NCI-H510A (cell line): ENCODE data around the gene APOBEC3A.
"Not testable (repeated sequence)": the region's sequence is repeated elsewhere in the genome, so short reads cannot be mapped to it uniquely, and the experiment has no call there.

Source experiments
- DNase-seq: peaks from one replicate; lab custom pipeline; 2025; lab: John Stamatoyannopoulos, UW

APOBEC3A gene

DNA sequence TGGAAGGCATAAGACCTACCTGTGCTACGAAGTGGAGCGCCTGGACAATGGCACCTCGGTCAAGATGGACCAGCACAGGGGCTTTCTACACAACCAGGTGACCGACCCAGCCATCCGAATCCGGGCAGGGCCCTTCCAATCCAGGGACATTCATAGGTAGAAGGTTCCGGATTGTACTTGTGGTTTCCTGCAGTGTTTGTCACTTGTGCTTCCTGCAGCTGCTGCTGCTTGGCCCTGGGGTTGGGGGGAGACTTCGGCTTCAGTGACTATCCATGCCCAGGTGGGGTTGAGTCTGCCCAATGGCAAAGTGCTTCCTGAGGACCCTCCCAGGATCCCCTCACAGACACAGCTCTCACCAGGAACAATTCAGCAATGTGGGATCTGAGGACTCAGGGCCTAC, 2.2 kb downstream of the APOBEC3A start:
- no peak for DNase-seq

DNA sequence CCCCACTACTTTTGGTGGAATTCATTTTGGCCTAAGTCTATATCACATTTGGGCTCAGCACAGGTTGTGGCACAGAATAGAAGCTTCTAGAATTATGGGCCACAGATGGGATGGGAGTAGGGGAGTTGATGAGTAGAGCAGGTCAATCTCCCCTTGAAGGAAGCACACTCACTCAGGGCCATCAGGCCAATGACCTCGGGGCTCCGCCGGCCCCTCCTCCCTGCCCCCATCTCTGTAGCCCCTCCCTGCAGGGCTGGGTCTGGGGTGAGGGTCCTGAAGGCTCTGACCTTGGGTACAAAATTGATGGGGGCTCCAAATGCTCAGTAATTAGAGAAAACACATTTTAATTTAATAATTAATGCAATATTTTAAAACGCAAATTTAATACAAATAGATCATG, 3.3 kb downstream of the APOBEC3A start:
- not testable (repeated sequence) for DNase-seq

DNA sequence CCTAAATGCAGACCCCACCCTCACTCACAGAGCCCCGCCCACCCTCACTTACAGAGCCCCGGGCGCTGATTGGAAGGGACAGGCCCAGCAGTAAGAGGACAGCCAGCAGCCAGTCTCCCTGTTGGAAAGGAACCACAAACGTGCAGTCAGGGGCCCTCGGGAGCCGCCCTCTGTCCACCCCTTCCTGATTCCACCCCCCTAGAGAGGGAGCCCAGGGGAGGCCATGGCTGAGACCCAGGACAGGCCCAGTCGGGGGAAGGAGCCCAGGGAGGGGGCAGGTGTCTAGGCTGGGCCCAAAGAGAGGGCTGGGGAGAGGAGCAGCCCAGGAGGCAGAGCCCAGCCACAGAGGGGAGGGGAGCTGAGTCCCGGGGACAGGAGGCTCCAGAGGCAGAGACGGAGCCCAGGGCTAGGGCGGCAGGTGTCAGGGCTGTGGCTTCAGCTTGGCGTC, 5.9 kb downstream of the APOBEC3A start:
- DNase-seq, result peak; percentile 36

DNA sequence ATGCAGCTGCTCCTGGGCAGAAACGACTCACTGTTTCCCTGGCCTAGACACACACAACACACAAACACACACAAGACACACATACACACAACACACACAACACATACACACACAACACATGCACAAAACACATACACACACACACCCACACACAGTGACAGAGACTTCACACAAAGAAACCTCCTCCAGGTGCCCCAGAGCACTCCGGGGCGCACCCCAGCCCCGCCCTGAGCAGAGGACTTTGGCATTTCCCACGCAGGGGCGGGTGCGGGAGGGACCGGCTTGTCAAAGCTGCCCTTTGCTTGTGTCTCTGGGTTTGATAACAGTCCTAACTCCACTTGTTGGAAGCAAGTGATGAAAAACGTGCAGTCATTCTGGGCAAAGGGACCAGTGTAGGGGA, 6.5 kb downstream of the APOBEC3A start:
- DNase-seq, result no peak

DNA sequence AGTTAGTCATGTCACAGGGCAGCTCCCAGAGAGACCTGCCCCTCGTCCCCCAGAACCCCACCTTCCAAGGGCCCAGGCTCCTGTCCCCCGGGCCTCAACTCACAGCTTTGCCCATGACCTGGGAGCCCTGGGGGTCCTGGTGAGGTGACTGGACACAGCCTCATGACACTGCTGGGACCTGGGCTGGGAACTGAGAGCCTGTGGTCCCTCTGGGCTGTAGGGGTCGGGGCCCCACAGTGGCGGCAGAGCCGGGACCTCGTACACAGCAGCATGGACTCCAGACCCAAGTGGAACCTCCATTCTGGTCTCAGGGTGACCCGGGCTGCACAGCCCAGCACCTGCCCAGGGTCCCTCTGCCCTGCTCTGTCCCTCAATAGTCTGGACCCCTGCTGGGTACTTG, 6.9 kb downstream of the APOBEC3A start:
- DNase-seq, result no peak

DNA sequence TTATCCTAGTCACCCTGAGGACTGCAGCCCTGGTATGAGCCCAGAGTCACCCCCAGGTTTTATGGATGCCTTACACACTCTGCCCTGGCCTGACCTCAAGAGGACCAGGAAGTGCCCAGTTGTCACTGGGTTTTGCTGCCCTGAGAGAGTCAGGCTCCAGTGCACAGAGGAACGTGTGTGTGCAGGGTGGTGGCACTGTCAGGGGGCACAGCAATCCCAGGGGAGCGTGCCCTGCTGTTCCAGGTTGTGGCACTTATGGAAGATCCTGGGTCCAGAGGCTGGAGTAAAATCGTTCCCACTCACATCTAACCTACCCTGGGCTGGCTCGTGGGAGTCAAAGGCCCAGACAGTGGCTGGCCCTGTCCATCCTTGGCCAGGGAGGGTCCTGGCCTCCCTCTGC, 7.6 kb downstream of the APOBEC3A start:
- no peak for DNase-seq

DNA sequence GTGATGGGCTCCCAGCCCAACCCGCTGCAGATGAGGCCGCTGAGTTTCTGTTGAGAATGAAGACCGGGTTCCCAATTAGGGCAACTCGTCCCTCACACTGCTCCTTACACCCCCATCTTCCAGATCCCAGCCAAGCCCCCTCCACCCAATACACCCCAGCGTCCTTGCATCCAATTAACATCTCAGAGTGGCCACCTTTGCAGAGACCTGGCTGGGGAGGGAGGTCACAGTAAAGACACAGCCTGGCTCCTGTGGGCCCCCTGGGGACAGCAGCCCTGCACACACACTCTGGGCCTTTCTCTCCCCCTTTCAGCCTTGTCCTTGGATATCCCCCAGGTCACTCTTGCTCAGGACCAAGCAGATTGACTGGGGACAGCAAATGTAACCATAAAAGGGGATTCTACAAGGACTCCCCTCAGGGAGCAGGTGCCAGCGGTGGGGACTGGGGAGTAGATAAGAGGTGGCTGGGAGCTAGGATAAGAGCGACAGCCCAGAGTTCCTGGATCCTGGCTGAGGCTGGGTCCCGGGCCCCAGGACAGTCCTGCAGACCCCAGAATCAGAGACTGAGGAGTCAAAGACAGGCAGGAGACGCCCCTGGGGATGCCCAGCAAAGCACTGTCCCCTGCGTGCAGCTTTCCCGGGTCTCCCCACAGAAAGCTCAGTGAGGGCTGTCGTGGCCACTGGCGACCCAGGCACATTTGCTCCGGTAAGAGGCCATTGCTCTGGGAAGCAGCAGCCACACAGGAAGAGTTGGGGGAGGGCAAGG, 8.4 kb downstream of the APOBEC3A start:
- DNase-seq, result no peak

DNA sequence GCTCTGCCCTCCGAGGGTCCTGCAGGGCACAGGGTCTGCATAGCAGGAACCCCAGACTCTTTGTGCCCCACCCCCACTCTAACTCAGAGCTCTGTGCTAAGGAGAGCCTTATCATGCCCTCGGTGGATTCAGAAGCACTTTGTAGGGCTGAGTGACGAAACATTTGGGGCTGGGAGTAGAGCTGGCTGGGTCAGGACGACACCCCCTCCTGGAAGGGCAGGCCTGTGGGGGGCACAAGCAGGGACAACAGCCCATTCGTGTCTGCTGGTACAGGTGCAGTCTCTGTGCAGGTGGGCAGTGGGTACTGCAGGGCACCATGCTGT, 8.9 kb downstream of the APOBEC3A start:
- DNase-seq, result no peak

DNA sequence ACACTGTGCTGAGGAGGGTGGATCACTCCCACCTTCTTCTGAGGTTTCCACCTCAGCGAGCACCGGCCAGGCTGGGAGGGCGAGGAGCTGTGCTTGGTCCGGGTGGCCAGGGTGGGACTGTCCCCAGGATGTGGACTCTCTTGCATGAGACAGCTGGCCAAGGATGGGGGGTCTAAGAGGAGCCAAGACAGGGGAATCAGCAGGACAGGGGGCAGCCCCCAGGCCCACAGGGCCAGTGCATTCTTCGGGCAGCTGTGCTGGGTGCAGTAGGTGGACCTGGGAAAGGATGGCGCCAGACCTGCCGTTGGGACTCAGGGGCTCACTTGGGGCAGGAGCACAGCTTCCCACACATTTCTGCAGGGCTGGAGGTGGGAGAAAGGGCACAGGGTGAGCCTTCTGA, 9.5 kb downstream of the APOBEC3A start:
- no peak for DNase-seq

DNA sequence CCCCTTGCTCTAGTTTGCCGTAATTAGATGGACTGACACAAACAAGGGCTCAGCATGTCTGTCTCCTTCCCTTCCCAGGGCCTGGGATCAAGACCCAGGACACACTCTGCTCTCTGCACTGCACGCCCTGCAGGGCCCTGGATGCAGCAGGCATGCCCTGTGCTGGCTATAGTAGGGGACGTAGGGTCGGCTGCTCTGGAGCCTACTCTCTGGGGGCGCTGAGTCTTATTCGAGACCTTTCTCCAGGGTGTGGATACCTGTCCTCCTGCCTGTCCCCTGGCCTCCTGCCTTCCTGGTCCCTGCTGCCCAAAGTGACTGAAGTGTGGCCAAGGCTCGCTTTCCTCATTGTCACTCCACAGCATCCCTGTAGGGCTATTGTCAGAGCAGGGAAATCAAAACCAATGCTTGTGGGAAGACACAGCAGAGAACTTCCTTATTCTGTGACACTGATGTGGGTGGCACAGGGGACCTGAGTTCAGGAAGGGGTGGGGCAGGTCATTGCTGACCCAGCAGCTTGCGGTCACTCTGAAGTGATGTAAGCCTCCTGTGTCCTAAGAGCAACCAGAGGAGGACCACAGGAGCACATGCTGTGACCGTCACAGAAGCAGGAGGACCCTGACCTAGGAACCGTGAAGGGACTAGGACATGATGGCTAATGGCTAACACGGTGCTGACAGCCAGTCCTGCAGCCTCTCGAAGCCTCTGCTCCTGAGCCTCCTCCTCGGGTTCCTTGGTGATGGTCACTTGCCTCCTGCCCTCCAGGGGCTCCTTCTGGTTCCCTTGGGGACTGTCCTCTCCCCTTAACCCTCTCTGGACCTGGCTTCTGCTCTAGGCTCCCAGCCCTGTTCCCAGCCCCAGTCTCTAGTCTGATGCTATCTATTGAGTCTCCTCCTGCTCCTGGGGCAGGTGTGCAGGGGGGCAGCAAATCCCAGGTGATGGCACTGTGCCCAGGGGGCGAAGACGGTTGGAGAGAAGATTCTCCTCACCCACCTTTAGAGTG, 10.3 kb downstream of the APOBEC3A start:
- no peak for DNase-seq

DNA sequence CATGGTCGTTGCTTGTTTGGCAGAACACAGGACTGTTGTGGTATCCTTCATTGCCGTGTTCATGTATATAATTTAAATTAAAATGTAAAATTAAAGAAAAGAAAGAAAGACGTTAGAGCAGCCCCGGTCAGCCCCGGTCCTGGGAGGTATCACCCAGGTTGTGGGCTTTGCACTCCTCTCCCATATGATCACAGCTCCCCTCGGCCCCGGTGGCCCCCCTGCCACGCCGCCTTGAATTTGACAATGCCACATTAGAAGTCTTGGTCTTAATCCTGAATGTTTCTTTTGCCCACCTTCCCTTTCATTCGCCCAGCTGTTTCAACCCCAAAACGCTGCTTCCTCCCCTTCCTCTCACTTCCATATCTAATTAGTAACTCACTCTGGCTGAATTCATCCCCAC, 11.4 kb downstream of the APOBEC3A start:
- no peak for DNase-seq

DNA sequence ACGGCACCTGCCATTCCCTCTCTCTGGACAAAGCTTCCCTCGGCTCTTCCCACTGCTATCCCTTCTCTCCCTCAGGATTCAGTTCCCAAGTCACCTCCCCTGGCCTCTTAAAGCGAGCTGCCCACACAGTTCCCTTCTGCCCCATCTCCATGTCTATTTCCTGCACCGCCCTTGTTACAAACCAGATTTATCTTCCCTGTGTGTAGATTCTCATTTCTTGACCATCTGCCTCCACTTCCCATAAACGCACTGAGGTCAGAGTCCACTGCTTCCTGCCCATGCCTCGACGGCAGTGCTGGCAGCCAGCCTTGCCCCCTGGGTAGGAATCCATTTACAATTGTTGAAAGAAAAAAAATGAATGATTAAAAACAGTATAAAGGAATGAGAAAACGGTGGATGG, 13.1 kb downstream of the APOBEC3A start:
- DNase-seq, result no peak

DNA sequence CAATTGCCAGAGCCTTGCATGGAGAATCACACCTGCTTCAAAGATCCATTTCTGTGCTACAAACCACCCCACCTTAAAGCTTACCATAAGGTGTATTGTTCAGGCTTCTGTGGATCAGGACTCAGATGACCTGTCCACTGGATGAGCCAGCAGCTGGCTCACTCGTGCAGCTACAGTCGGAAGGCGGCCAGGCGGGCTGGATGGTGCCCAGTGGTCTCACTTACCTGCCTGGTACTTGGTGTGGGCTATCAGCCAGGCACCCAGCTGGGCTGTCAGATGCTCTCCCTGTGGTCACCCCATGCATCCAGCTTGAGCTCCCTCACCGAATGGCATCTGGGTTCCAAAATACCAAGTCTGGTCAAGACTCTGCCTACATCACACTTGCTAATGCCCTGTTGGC, 13.8 kb downstream of the APOBEC3A start:
- no peak for DNase-seq

DNA sequence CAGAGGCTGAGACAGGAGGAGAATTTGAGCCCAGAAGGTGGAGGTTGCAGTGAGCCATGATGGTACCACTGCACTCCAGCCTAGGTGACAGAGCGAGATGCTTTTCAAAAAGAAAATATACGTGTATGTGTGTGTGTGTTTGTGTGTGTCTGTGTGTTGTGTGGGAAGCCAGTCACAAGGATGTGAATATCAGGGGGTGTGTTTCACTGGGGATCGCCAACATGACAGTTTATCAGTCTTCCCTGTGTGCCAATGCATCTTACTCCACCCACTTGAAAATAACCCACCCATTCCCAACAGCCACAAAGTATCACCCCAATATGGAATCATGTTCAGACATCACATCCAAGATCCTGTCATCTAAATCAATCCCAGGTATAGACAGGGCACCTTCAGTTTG, 14.4 kb downstream of the APOBEC3A start:
- no peak for DNase-seq

DNA sequence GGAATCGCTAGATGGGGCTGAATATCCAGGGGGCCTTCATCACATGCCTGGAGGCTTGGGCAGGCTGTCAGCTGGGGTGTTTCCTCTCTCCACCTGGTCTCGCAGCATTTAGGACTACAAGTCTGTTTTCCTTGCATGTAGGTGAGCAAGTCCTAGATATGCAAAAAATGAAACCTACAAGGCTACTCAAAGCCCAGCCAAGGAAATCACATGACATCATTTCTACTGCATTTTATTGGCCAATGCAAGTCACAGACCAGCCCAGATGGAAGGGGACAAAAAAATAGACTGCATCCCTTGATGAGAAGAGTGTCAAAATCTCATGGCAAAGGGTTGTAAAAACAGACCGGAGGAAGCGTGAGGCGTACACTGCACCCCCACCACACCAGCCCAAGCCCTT, 15.1 kb downstream of the APOBEC3A start:
- DNase-seq, result no peak

DNA sequence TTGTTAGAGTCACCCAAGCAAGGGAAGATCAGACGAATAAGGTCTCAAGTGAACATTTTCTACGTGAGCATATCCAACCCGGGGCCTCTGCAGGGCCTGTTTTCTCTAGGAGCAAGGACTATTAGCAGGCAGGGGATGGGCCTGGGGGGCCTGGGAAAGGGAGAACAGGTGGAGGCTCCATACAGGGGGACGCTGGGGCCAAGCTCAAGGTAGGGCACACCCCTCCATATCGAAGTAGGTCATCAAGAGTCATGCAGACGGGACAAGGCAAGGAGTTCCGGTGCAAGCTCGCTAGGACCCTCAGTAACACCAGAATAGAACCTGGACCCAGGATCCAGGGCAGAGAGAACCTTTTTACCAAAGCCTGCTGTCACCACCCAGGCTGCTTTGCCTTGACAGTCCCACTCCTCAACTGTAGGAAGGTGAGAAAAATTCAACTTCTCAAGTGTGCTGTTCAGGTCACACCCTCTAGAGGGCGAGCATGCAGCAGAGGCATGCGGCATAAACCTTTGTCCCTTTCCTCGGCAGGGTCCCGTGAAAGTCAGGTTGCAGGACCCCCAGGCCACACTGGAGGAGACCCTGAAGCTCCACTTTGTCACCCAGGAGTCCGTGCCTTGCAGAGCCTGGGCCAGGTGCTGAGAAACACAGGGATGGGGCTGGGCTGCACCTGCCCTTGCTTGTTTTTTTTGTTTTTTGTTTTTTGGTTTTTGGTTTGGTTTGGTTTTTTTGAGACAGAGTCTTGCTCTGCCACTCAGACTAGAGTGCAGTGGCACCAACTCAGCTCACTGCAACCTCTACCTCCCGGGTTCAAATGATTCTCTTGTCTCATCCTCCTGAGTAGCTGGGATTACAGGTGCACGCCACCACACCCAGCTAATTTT, 16.1 kb downstream of the APOBEC3A start:
- peak; percentile 12 for DNase-seq

DNA sequence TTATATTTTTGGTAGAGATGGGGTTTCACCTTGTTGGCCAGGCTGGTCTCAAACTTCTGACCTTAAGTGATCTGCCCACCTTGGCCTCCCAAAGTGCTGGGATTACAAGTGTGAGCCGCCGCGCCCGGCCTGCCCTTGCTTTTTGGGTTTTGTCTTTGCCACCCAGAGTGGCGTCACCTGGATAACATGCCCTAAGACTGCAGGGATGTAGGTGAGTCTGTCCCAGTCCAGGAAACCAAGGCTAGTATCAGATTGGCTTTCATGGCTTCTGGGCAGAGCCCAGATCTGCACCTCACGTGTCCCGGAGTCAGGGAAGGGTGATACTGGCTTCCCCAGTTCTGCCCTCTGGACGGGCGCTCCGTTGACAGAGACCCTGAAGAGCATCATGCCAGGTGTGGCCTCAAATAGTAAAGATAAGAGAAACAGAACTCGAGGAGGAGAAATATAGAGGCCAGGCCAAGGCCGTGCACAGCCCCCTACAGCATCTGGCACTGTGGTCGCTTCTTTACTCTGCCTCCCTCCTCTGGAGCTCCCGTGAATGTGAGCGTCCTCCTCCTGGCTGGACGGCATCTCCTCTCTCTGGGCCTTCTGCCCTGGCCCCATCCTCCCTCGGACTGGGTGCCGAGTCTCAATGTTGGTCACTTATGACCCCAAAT, 16.9 kb downstream of the APOBEC3A start:
- no peak for DNase-seq

DNA sequence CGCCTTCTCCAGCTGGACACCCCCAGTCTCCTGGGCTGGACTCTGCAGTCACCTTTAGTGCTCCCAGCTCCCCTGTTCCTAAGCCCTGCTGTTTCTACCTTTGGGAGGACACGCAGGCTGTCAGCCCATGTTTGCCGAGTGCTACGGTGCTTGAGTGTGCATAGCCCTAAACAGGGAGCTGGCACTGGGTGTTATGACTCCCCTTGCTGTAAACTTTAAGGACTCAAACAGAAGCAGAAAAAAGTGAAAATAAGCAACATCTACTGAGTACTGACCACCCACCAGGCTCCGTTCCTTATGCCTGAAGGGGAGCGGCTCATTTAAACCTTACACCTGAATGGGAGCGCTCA, 17.4 kb downstream of the APOBEC3A start:
- DNase-seq, result no peak

DNA sequence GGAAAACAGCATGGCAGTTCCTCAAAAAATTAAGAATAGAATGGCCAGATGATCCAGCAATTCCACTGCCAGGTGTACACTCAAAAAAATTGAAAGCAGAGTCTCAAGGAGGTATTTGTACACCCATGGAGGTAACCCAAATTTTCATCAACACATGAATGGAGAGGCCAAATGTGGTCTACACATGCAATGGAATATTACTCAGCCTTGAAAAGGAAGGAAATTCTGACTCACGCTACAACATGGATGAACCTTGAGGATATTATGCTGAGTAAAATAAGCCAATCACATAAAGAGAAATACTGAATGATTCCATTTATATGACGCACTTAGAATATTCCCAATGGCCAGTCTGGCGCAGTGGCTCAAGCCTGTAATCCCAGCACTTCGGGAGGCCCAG, 19.9 kb downstream of the APOBEC3A start:
- not testable (repeated sequence) for DNase-seq

DNA sequence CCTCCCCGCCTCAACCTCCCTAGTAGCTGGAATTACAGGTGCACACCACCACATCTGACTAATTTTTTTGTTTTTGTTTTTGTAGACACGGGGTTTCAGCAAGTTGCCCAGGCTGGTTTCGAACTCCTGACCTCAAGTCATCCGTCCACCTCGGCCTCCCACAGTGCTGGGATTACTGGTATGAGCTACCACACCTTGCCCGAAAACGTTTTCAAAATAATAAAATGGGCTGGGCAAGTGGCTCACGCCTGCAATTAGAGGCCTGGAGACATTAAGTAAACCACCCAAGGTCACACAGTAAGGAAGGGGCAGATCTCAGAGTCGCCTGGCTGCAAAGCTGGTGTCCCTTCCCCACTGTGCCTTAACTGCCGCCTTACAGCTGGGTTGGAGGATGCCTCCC, 23.2 kb downstream of the APOBEC3A start:
- not testable (repeated sequence) for DNase-seq
